Right ventricle myocardium superior (tissue), 1 donor: Measurements from ENCODE around the gene PSAPL1. TPM values are rescaled to one million over a fixed set of nuclear protein-coding genes. Genes with fewer than 3 reads are reported as not detected.
A peak's percentile ranks its signal among the peaks of the same experiment; 100 is the strongest.

ENCODE experiments used
- ATAC-seq: fragments of 200-7000 bp; cut with Tn5 transposase; one replicate; pipeline ENCODE4 v1.9.1; 2020; ENCODE audit warnings: mild to moderate bottlenecking; ENCODE audit not compliant: poor library complexity
- DNase-seq: peaks from one replicate; pipeline ENCODE4 v3.0.0-alpha.2; 2020
- intact Hi-C: fragments of 100-400 bp; cut with DNase I; formaldehyde crosslinking; loops from one replicate; pipeline ENCODE4 v1.11.2; 2022
- total RNA-seq: library from RNA; stranded (reverse); fragmentation: NEBNext Ultra II Directional; extraction: Animal tissue kit (Norgen Biotek cat#: 25700); gene quantifications from one replicate; pipeline ENCODE4 v1.2.1, GENCODE V29; 2021
- donor health status: DM: no; HTN: yes; CAD: no; lungs with severe emphysema.

Gene PSAPL1
- total RNA-seq, 1 donor from 2014 or later = not detected

- intact Hi-C loops = no loop called here
- DNase-seq (peak; percentile 33), ATAC-seq (no peak)
Measured at GRCh38 chr4:7434141-7434765, 477 bp downstream of the PSAPL1 start.

GRCh38 chr4:7433376-7434140 lies 1.2 kb downstream of the PSAPL1 start:
- DNase-seq = peak; percentile 32
- ATAC-seq = no peak
- intact Hi-C loops = no loop called here

- ATAC-seq (no peak), DNase-seq (peak; percentile 27)
- intact Hi-C loops = no loop called here
Measured at GRCh38 chr4:7432531-7433375, 2.0 kb downstream of the PSAPL1 start.

GRCh38 chr4:7431696-7432530 lies 2.8 kb downstream of the PSAPL1 start:
- intact Hi-C loops = no loop called here
- ATAC-seq (no peak), DNase-seq (peak; percentile 17)

- DNase-seq (peak; percentile 32), ATAC-seq (no peak)
- intact Hi-C loops = no loop called here
Measured at GRCh38 chr4:7430965-7431695, 3.6 kb downstream of the PSAPL1 start.

GRCh38 chr4:7430368-7430964 lies 4.3 kb downstream of the PSAPL1 start:
- intact Hi-C loops = no loop called here
- DNase-seq (peak; percentile 24), ATAC-seq (no peak)

- ATAC-seq (no peak), DNase-seq (peak; percentile 27)
- intact Hi-C loops = no loop called here
Measured at GRCh38 chr4:7429601-7430078, 5.1 kb downstream of the PSAPL1 start.

GRCh38 chr4:7429069-7429416 lies 5.7 kb downstream of the PSAPL1 start:
- intact Hi-C loops = no loop called here
- DNase-seq (peak; percentile 20), ATAC-seq (no peak)

GRCh38 chr4:7428261-7429068 lies 6.3 kb downstream of the PSAPL1 start:
- intact Hi-C loops = no loop called here
- ATAC-seq = no peak
- DNase-seq = peak; percentile 36

- DNase-seq = peak; percentile 26
- ATAC-seq = no peak
- intact Hi-C loops = no loop called here
Measured at GRCh38 chr4:7427831-7428260, 6.9 kb downstream of the PSAPL1 start.

GRCh38 chr4:7427361-7427760 lies 7.4 kb downstream of the PSAPL1 start:
- peak; percentile 33 for DNase-seq
- intact Hi-C loops = no loop called here
- ATAC-seq = no peak

GRCh38 chr4:7426525-7427171 lies 8.1 kb downstream of the PSAPL1 start:
- ATAC-seq (no peak), DNase-seq (peak; percentile 20)
- intact Hi-C loops = no loop called here

GRCh38 chr4:7425591-7426468 lies 8.9 kb downstream of the PSAPL1 start:
- DNase-seq (peak; percentile 21), ATAC-seq (no peak)
- intact Hi-C loops = no loop called here

- peak; percentile 22 for DNase-seq
- intact Hi-C loops = no loop called here
Measured at GRCh38 chr4:7425124-7425523, 9.6 kb downstream of the PSAPL1 start.

GRCh38 chr4:7424553-7425111 lies 10.1 kb downstream of the PSAPL1 start:
- ATAC-seq (no peak), DNase-seq (peak; percentile 20)
- intact Hi-C loops = no loop called here

More at GRCh38 chr4:7425124-7425523, 9.6 kb downstream of the PSAPL1 start:
- ATAC-seq = no peak
